ENCODE results near the gene DYSF.

The DYSF gene

DNA sequence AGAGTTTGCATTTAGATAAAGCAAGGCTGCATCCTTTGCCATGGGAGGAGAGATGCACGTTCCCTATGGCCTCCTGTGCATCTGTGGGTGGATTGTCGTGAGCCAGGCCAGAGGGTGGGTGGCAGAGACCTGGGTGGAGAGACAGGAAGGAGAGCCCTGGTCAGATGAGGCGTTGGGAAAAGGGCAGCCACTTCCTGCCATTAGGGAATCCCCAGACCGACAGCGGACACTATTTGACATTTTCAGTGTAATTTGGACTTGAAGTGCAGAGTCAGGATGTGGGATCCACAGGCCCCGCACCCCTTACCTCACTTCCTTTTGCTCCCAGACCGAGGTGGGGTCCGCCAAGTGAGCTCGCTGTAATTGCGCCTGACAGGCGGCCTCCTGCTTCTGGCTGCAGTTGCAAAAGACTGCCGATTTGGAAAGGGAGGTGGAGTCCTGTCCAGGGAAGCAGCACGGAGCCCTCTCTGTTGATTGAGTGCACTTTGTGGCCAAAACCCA, 150.0 kb downstream of the DYSF start:
- Histone ChIP-seq H3K79me2 (ENCODE audit: insufficient read depth, low read length) (no peaks in the 10 kb centered on the region), H3K4me2 (ENCODE audit: low read depth, low read length, poor library complexity, severe bottlenecking) (no peak overlapping the region), H3F3A (ENCODE audit: low read depth) (no peaks in the 10 kb centered on the region), H3K36me3 (ENCODE audit: insufficient read depth, low read length) (no peaks in the 10 kb centered on the region), H3K9me2 (replicated peaks; ENCODE audit: low read depth, low read length) (no peaks in the 10 kb centered on the region), H4K20me1 (ENCODE audit: insufficient read depth, low read length, poor library complexity, severe bottlenecking) (no peaks in the 10 kb centered on the region), H3K27me3 (ENCODE audit: insufficient read depth, low read length, poor library complexity, severe bottlenecking) (no peaks in the 10 kb centered on the region), H3K4me3 (ENCODE audit: low read length, poor library complexity, severe bottlenecking) (no peak overlapping the region), H3K9ac (ENCODE audit: low read depth, low read length, poor library complexity, severe bottlenecking) (no peak overlapping the region), H3K9me3 (ENCODE audit: insufficient read depth, low read depth, low read length) (no peaks in the 10 kb centered on the region), H3K4me1 (ENCODE audit: insufficient read depth, low read length, poor library complexity, severe bottlenecking) (peaks cover 48% of the 10 kb centered on the region), H2AFZ (ENCODE audit: low read length) (no peak overlapping the region)
- TF ChIP-seq EZH2phosphoT487 (IDR thresholded peaks at IDR 0.05; ENCODE audit: borderline replicate concordance), result no peak
- TF ChIP-seq, protein P1, sequence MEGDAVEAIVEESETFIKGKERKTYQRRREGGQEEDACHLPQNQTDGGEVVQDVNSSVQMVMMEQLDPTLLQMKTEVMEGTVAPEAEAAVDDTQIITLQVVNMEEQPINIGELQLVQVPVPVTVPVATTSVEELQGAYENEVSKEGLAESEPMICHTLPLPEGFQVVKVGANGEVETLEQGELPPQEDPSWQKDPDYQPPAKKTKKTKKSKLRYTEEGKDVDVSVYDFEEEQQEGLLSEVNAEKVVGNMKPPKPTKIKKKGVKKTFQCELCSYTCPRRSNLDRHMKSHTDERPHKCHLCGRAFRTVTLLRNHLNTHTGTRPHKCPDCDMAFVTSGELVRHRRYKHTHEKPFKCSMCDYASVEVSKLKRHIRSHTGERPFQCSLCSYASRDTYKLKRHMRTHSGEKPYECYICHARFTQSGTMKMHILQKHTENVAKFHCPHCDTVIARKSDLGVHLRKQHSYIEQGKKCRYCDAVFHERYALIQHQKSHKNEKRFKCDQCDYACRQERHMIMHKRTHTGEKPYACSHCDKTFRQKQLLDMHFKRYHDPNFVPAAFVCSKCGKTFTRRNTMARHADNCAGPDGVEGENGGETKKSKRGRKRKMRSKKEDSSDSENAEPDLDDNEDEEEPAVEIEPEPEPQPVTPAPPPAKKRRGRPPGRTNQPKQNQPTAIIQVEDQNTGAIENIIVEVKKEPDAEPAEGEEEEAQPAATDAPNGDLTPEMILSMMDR (conservative IDR thresholded peaks at IDR 0.05; ENCODE audit: low read length), result no peak

DNA sequence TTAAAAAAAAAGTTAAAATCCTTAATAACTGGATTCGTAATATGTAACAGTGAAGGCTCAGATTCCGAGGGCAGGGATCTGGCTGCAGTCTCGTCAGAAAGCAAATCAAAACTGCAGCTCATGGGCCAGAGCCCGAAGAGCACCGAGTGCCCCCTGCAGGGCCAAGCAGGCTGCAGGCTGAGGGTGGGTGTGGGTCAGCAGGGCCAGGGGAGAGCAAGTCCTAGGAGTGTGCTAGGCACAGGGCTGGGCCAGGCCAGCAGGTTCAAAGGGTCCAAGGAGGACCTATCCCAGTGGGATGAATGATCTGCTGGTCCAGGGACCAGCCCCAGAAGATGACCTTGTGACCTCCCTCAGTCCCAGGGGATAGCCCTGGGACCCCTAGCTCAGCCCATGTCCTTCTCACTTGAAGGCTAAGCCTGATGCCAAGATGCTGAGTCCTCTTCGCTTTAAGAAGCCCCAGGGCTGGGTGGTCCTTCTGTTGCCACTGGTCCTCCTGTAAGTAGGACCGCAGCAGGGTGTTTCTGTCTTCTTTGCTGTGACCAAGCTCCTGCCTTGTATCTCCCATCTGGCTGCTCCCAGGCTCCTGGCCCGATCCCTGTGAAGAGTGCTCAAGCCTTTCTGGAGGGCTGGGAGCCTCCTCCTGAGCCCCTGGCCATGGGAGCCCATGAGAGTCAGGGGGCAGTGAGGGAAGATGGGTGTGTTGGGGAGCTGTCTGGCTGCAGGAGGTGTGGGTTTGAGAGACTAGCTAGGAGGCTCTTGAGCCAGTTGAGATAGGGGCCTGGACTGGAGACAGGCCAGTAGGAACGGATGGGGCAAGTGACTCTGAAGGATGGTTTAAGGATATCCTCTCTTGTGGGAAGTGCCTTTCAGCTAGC, 150.7 kb downstream of the DYSF start:
- Histone ChIP-seq H3K4me2 (ENCODE audit: low read depth, low read length, poor library complexity, severe bottlenecking) (no peak overlapping the region), H3K9me3 (ENCODE audit: insufficient read depth, low read depth, low read length) (no peaks in the 10 kb centered on the region), H3K9ac (ENCODE audit: low read depth, low read length, poor library complexity, severe bottlenecking) (no peak overlapping the region), H3F3A (ENCODE audit: low read depth) (no peaks in the 10 kb centered on the region), H4K20me1 (ENCODE audit: insufficient read depth, low read length, poor library complexity, severe bottlenecking) (no peaks in the 10 kb centered on the region), H3K79me2 (ENCODE audit: insufficient read depth, low read length) (no peaks in the 10 kb centered on the region), H2AFZ (ENCODE audit: low read length) (peak overlapping the region; percentile 71; the same call in 1 of the 2 replicates), H3K9me2 (replicated peaks; ENCODE audit: low read depth, low read length) (no peaks in the 10 kb centered on the region), H3K36me3 (ENCODE audit: insufficient read depth, low read length) (no peaks in the 10 kb centered on the region), H3K27me3 (ENCODE audit: insufficient read depth, low read length, poor library complexity, severe bottlenecking) (no peaks in the 10 kb centered on the region), H3K4me1 (ENCODE audit: insufficient read depth, low read length, poor library complexity, severe bottlenecking) (peaks cover 48% of the 10 kb centered on the region), H3K4me3 (ENCODE audit: low read length, poor library complexity, severe bottlenecking) (no peak overlapping the region)
- no peak for TF ChIP-seq EZH2phosphoT487 (IDR thresholded peaks at IDR 0.05; ENCODE audit: borderline replicate concordance)
- TF ChIP-seq, protein P1 (conservative IDR thresholded peaks at IDR 0.05; ENCODE audit: low read length), result no peak

DNA sequence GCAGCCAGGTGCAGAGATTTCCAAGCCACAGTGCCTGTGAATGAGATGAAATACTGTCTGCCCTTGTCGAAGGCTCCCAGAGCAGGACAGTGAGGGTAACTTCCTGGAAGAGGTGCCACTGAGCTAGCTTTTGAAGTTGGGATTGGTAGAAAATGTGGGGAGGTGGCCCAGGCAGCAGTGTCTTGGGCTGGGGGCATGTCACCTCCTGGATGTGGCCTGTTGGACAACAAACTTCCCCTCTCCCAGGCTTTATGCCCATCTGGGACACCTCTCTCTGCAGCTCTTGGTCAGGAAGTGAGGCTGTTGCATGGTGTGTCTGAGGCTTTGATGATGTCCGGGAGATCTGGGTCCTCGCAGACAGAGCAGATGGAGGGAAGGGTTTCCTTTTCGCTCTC, 151.4 kb downstream of the DYSF start:
- no peaks in the 10 kb centered on the region for H3K36me3 ChIP-seq (ENCODE audit: insufficient read depth, low read length)
- peaks cover 48% of the 10 kb centered on the region for H3K4me1 ChIP-seq (ENCODE audit: insufficient read depth, low read length, poor library complexity, severe bottlenecking)
- H3F3A ChIP-seq (ENCODE audit: low read depth), result 0 out of 2 replicates have a peak, but pooled peaks cover 3% of the 10 kb centered on the region
- no peak overlapping the region for H3K4me3 ChIP-seq (ENCODE audit: low read length, poor library complexity, severe bottlenecking)
- no peaks in the 10 kb centered on the region for H4K20me1 ChIP-seq (ENCODE audit: insufficient read depth, low read length, poor library complexity, severe bottlenecking)
- H2AFZ ChIP-seq (ENCODE audit: low read length), result peak overlapping the region; percentile 71
- H3K9me2 ChIP-seq (replicated peaks; ENCODE audit: low read depth, low read length), result no peaks in the 10 kb centered on the region
- TF ChIP-seq, protein P1 (conservative IDR thresholded peaks at IDR 0.05; ENCODE audit: low read length), result no peak
- TF ChIP-seq EZH2phosphoT487 (IDR thresholded peaks at IDR 0.05; ENCODE audit: borderline replicate concordance), result no peak
- H3K9me3 ChIP-seq (ENCODE audit: insufficient read depth, low read depth, low read length), result no peaks in the 10 kb centered on the region
- no peak overlapping the region for H3K4me2 ChIP-seq (ENCODE audit: low read depth, low read length, poor library complexity, severe bottlenecking)
- no peaks in the 10 kb centered on the region for H3K79me2 ChIP-seq (ENCODE audit: insufficient read depth, low read length)
- H3K27me3 ChIP-seq (ENCODE audit: insufficient read depth, low read length, poor library complexity, severe bottlenecking), result no peaks in the 10 kb centered on the region
- no peak overlapping the region for H3K9ac ChIP-seq (ENCODE audit: low read depth, low read length, poor library complexity, severe bottlenecking)
